ENCODE measurements around the gene CARS1.

DNA sequence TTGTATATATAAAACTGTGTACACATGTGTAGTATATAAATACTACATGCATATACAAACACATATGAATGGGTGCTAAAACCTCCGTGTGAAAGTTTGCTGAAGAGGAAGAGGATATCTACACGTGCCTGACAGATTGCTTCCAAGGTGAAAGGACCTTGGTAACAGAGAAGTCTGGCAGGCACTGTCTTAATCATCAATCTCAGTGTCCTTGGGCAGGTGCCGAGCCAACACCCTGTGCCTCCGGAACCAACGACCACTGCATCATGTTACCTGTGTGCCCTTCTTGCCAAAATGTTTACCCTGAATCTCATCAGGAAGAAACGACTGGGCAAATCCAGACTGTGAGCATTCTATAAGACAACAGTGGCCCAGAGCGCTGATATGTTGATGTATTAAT lies 80.1 kb downstream of the CARS1 start:
- TF ChIP-seq, protein P1, sequence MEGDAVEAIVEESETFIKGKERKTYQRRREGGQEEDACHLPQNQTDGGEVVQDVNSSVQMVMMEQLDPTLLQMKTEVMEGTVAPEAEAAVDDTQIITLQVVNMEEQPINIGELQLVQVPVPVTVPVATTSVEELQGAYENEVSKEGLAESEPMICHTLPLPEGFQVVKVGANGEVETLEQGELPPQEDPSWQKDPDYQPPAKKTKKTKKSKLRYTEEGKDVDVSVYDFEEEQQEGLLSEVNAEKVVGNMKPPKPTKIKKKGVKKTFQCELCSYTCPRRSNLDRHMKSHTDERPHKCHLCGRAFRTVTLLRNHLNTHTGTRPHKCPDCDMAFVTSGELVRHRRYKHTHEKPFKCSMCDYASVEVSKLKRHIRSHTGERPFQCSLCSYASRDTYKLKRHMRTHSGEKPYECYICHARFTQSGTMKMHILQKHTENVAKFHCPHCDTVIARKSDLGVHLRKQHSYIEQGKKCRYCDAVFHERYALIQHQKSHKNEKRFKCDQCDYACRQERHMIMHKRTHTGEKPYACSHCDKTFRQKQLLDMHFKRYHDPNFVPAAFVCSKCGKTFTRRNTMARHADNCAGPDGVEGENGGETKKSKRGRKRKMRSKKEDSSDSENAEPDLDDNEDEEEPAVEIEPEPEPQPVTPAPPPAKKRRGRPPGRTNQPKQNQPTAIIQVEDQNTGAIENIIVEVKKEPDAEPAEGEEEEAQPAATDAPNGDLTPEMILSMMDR (IDR thresholded peaks at IDR 0.05), result no peak
- no peak for TF ChIP-seq POLR2A (IDR thresholded peaks at IDR 0.05)

Measured in body of pancreas (tissue), 4 donors.